HepG2 (cell line): ENCODE measurements around the gene DRAXIN. TPM values are rescaled to one million over a fixed set of nuclear protein-coding genes. Genes with fewer than 3 reads are reported as not detected.

Experiments used
- BRCA1 ChIP-seq: sonication (generic); formaldehyde crosslinking; IDR thresholded peaks from 2 replicates; pipeline ENCODE4 v1.4.0; 2020; ENCODE audit warnings: missing genetic modification reagents
- E2F1 ChIP-seq: sonication (generic); formaldehyde crosslinking; IDR thresholded peaks from 2 replicates; pipeline ENCODE4 v1.5.0; 2020; ENCODE audit warnings: missing genetic modification reagents
- GTF2F1 ChIP-seq: fragments of 150-350 bp; IDR thresholded peaks from 2 replicates; pipeline ENCODE4 v1.6.1; 2014; ENCODE audit warnings: low read length
- IKZF5 ChIP-seq: IDR thresholded peaks from 2 replicates; pipeline ENCODE4 v1.6.1; 2018; ENCODE audit warnings: missing genetic modification reagents, mild to moderate bottlenecking, missing compliant biosample characterization
- KLF12 ChIP-seq: sonication (generic); formaldehyde crosslinking; IDR thresholded peaks from 2 replicates; pipeline ENCODE4 v1.4.0; 2020; ENCODE audit warnings: missing genetic modification reagents, borderline replicate concordance
- KLF15 ChIP-seq: sonication (generic); formaldehyde crosslinking; IDR thresholded peaks from 2 replicates; pipeline ENCODE4 v1.8.1; 2023; ENCODE audit warnings: borderline replicate concordance, mild to moderate bottlenecking, inconsistent platforms, missing genetic modification reagents, mixed read lengths
- MAF1 ChIP-seq: sonication (generic); formaldehyde crosslinking; IDR thresholded peaks from 2 replicates; pipeline ENCODE4 v1.5.0; 2020; ENCODE audit warnings: missing genetic modification reagents, borderline replicate concordance
- MIXL1 ChIP-seq: IDR thresholded peaks from 2 replicates; pipeline ENCODE4 v1.6.1; 2016
- NFKBIZ ChIP-seq: IDR thresholded peaks from 2 replicates; pipeline ENCODE4 v1.6.1; 2018; ENCODE audit warnings: missing genetic modification reagents, missing compliant biosample characterization
- NFYC ChIP-seq: IDR thresholded peaks from 2 replicates; pipeline ENCODE4 v1.6.1; 2016; ENCODE audit warnings: missing genetic modification reagents, missing compliant biosample characterization
- PHF21A ChIP-seq: sonication (generic); formaldehyde crosslinking; IDR thresholded peaks from 2 replicates; pipeline ENCODE4 v1.5.0; 2020; ENCODE audit warnings: mild to moderate bottlenecking, missing genetic modification reagents
- SNAI1 ChIP-seq: sonication (generic); formaldehyde crosslinking; IDR thresholded peaks from 2 replicates; pipeline ENCODE4 v1.5.0; 2020; ENCODE audit warnings: mild to moderate bottlenecking, missing genetic modification reagents, borderline replicate concordance
- TCF12 ChIP-seq, 2 experiments: fragments of 450-650 bp in 1 of 2; sonication (generic) in 1 of 2; formaldehyde crosslinking in 1 of 2; IDR thresholded peaks; 2 replicates each; pipeline versions ENCODE4 v1.6.1 to v1.8.0; 2017 to 2022; ENCODE audit warnings: antibody characterized with exemption in 1 of 2, mild to moderate bottlenecking in 1 of 2, missing genetic modification reagents in 1 of 2, moderate library complexity in 1 of 2
- ZBED4 ChIP-seq: sonication (generic); formaldehyde crosslinking; IDR thresholded peaks from 2 replicates; pipeline ENCODE4 v1.4.0; 2020; ENCODE audit warnings: missing genetic modification reagents, borderline replicate concordance
- ZGPAT ChIP-seq: IDR thresholded peaks from 2 replicates; pipeline ENCODE4 v1.6.1; 2016; ENCODE audit warnings: mild to moderate bottlenecking
- ZKSCAN5 ChIP-seq: sonication (generic); formaldehyde crosslinking; IDR thresholded peaks from 2 replicates; pipeline ENCODE4 v1.5.1; 2020; ENCODE audit warnings: mild to moderate bottlenecking, missing genetic modification reagents
- ZNF275 ChIP-seq: sonication (generic); formaldehyde crosslinking; IDR thresholded peaks from 2 replicates; pipeline ENCODE4 v1.8.0; 2022; ENCODE audit warnings: missing genetic modification reagents, mild to moderate bottlenecking, inconsistent platforms, borderline replicate concordance
- ZNF317 ChIP-seq: sonication (generic); formaldehyde crosslinking; IDR thresholded peaks from 2 replicates; pipeline ENCODE4 v1.5.0; 2020; ENCODE audit warnings: mild to moderate bottlenecking, missing genetic modification reagents
- ZNF605 ChIP-seq: sonication (generic); formaldehyde crosslinking; IDR thresholded peaks from 2 replicates; pipeline ENCODE4 v1.8.0; 2022; ENCODE audit warnings: mild to moderate bottlenecking, missing genetic modification reagents
- ZNF773 ChIP-seq: sonication (generic); formaldehyde crosslinking; IDR thresholded peaks from 2 replicates; pipeline ENCODE4 v1.4.0; 2020; ENCODE audit warnings: missing genetic modification reagents, borderline replicate concordance
- ZNF839 ChIP-seq: sonication (generic); formaldehyde crosslinking; IDR thresholded peaks from 2 replicates; pipeline ENCODE4 v1.4.0; 2020; ENCODE audit warnings: missing genetic modification reagents, mild to moderate bottlenecking, borderline replicate concordance
- polyA plus RNA-seq, 8 experiments: library from polyadenylated mRNA; depleted of rRNA in 3 of 8; stranded (reverse) in 7 of 8; unstranded in 1 of 8; fragments of >200 nt; fragmentation: Illumina TruSeq in 4 of 8; extraction: Trizol in 4 of 8; gene quantifications; 2 replicates each; pipeline versions ENCODE4 v1.2.1 to v1.2.3, GENCODE V29; 2011 to 2016; ENCODE audit warnings: low read depth in 4 of 8, missing spikeins in 1 of 8, mixed read lengths in 1 of 8; ENCODE audit not compliant: insufficient read depth in 1 of 8
- total RNA-seq, 5 experiments: library from RNA; depleted of rRNA; stranded (reverse); fragments of >200 nt; fragmentation: Illumina TruSeq; extraction: Trizol; gene quantifications; 2 replicates each; pipeline ENCODE4 v1.2.3, GENCODE V29; 2016; ENCODE audit warnings: low read depth in 1 of 5

The DRAXIN gene
- total and polyA plus RNA-seq, 2 of the 13 experiments (the other 11 are each of a cell fraction or from before 2014, with no cell fraction given), result 0.02 TPM; not detected in 1

DNA sequence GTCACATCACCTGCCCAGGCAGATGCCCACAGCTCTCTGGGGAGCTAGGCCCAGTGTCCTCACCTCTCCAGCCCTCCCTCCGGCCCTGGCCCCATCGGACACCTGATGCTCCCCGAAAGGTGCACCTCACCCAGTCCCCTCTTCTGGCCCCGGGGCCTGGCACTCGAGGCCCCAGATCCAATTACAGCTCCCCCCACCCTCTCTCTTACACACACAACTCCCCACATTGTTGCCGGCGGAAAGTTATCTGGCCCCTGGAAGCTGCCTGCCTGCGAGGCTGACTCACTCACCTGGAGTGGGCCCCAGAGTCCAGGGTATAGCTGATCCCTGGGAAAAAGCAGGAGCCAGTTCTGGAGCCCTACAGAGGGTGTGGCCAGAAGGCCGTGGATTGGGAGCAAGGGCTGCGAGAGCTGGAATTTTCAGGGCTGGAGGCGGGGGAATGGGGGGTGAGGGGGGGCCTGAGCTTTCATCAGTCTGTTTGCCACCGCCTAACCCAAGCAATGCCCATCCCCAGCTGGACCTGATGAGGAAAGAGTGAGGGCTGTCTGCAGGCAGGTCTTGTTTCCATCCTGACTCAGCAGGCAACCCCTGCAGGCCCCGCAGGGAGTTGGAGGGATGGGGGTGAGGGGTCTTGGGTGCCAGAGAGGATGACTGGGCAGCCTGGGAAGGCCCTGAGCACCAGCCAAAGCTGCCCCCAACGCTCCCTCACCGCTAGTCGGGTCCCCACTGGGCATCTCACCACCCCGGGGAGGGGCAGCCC, 38.2 kb upstream of the DRAXIN start (continued):
- TF ChIP-seq ZGPAT (CRISPR knock-in tag) (peak; percentile 31; the same call in 1 of the 2 replicates), ZNF839 (CRISPR knock-in tag) (no peak), ZNF605 (CRISPR knock-in tag) (no peak; the same call in 1 of the 2 replicates), ZBED4 (no peak), KLF12 (no peak), NFKBIZ (CRISPR knock-in tag) (no peak), PHF21A (peak; percentile 83), ZNF773 (no peak), ZNF317 (CRISPR knock-in tag) (peak; percentile 24; the same call in 1 of the 2 replicates), NFYC (CRISPR knock-in tag) (no peak), ZKSCAN5 (CRISPR knock-in tag) (no peak), KLF15 (CRISPR knock-in tag) (no peak), SNAI1 (no peak), TCF12 (IDR thresholded peaks at IDR 0.05) (no peak), TCF12 (CRISPR knock-in tag; IDR thresholded peaks at IDR 0.05) (no peak), IKZF5 (no peak), E2F1 (no peak), ZNF275 (no peak), MAF1 (CRISPR knock-in tag) (no peak), BRCA1 (CRISPR knock-in tag) (no peak), GTF2F1 (no peak), MIXL1 (CRISPR knock-in tag) (no peak)
